IPS-18c (cell line): ENCODE data around the gene DNAJB6.
"Not testable (repeated sequence)": the region's sequence is repeated elsewhere in the genome, so short reads cannot be mapped to it uniquely, and the experiment has no call there.

Experiments
- H3K4me3 ChIP-seq: 2 replicates; pipeline ENCODE4 v1.7.0; 2013; ENCODE audit warnings: low read depth, mild to moderate bottlenecking, low read length, moderate library complexity; ENCODE audit not compliant: insufficient read depth
- H3K9me3 ChIP-seq: one replicate; pipeline ENCODE4 v1.6.1; 2013; ENCODE audit warnings: mild to moderate bottlenecking, low read length, moderate library complexity; ENCODE audit not compliant: control insufficient read depth, insufficient read depth

Gene DNAJB6

DNA sequence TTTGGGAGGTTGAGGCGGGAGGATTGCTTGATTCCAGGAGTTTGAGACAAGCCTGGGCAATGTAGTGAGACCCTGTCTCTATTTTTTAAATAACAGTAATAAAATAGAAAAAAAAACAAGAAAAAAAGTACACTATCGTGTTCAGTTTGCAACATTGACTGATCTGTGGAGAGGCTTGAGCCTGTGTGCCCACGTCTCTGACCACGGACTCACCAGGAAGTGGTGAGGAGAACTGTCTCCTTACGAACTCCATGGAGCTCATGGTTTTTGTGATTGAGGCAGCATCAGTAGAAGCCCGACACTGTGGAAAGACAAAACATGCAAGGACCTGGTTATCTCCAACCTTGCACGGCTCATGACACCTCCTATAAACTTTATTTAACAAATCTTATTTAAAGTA lies 23.9 kb upstream of the DNAJB6 start:
- Histone ChIP-seq H3K4me3 (no peak overlapping the region), H3K9me3 (peaks cover 2% of the 10 kb centered on the region)

GRCh38 chr7:157313645-157314044 lies 23.2 kb upstream of the DNAJB6 start:
- Histone ChIP-seq H3K9me3 (peaks cover 2% of the 10 kb centered on the region), H3K4me3 (no peak overlapping the region)

DNA sequence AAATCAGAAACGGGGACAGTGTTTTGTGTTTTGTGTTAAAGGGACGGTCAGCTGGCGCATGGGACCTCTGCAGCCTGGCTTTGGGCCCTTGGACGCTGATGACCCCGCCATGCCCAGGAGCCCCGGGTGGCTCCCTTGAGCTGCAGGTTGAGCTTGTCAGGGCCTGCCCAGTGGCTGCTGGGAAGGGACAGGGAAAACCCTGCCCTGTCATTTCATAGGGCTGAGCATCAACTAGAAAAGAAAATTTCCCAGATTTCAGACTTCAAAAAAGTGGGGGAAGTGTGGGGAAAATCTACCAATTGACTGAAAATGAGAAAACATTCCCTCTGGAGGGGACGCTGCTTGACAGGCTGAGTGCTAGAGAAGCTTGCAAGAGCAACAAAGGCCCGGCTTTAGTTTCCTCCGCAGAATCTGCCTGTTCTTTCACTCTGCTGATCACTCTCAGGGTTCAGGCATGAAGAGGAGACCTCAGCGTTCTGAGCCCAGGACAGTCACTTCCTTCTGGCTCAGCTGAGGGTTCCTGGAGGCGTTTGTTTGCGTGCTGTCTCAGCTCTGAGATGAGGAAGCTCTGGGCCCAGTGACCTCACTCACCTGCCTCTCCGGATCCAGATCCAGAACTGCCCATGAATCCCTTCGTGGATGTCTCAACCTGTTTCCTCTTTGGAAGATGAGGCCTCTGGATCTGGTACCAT lies 18.6 kb upstream of the DNAJB6 start:
- Histone ChIP-seq H3K4me3 (no peak overlapping the region), H3K9me3 (peaks cover 2% of the 10 kb centered on the region)

- Histone ChIP-seq H3K4me3 (no peak overlapping the region), H3K9me3 (no peaks in the 10 kb centered on the region)
Observed at GRCh38 chr7:157320608-157320980, 16.2 kb upstream of the DNAJB6 start.

DNA sequence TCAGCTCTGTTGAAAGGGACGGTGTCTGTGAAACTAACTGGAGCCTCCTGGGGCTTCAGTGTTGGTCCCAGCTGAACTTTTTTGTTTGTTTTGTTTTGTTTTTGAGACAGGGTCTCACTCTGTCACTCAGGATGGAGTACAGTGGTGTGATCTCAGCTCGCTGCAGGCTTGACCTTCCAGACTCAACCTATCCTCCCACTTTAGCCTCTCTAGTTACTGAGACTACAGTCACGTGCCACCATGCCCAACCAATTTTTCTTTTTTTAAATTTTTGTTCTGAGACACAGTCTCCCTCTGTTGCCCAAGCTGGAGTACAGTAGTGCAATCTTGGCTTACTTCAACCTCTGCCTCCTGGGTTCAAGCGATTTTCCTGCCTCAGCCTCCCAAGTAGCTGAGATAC lies 13.4 kb upstream of the DNAJB6 start:
- no peaks in the 10 kb centered on the region for H3K9me3 ChIP-seq
- no peak overlapping the region for H3K4me3 ChIP-seq

DNA sequence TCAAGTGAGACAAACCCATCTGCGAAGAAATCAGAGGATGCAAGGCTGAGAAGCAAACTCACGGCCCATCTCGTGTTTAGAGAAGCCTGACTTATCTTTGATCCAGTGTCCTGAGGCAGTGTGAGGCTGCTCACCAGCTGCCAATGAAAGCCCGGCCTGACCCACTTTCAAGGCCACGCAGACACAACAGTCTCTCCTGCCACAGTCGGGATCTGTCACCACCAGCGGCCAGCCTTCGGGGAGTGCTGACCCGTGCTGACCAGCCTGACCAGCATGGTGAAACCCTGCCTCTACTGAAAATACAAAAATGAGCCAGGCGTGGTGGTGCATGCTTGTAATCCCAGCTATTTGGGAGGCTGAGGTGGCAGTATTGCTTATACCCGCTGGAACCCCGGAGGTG lies 7.4 kb upstream of the DNAJB6 start:
- no peak overlapping the region for H3K4me3 ChIP-seq
- peaks cover 4% of the 10 kb centered on the region for H3K9me3 ChIP-seq

- not testable (repeated sequence) for H3K9me3 ChIP-seq, H3K4me3 ChIP-seq
Observed at GRCh38 chr7:157330567-157330966, 6.2 kb upstream of the DNAJB6 start.

- H3K9me3 ChIP-seq, H3K4me3 ChIP-seq: not testable (repeated sequence)
Observed at GRCh38 chr7:157331049-157331448, 5.8 kb upstream of the DNAJB6 start.

- Histone ChIP-seq H3K4me3 (no peak overlapping the region; the same call in 1 of the 2 replicates), H3K9me3 (peaks cover 4% of the 10 kb centered on the region)
Observed at GRCh38 chr7:157335236-157335635, 1.6 kb upstream of the DNAJB6 start.

DNA sequence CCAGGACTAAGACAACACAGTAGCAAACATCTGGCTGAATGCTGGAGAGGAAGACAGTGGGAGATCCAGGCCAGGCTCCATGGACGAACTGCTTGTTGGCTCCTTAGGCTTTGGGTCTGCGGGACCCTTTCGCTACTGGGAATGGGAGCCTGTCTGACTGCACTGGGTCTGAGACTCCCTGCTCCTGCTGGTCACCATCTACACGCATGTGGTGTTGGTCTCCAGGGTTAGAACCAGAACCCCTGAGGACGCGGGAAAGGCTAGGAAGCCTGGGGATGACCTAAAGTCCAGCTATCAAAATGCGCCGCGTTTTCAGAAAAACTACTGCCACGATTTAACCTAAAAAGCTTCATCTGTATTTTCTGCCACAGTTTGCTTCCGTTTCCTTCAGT lies 817 bp upstream of the DNAJB6 start:
- H3K4me3 ChIP-seq, result peak overlapping the region; percentile 74

DNA sequence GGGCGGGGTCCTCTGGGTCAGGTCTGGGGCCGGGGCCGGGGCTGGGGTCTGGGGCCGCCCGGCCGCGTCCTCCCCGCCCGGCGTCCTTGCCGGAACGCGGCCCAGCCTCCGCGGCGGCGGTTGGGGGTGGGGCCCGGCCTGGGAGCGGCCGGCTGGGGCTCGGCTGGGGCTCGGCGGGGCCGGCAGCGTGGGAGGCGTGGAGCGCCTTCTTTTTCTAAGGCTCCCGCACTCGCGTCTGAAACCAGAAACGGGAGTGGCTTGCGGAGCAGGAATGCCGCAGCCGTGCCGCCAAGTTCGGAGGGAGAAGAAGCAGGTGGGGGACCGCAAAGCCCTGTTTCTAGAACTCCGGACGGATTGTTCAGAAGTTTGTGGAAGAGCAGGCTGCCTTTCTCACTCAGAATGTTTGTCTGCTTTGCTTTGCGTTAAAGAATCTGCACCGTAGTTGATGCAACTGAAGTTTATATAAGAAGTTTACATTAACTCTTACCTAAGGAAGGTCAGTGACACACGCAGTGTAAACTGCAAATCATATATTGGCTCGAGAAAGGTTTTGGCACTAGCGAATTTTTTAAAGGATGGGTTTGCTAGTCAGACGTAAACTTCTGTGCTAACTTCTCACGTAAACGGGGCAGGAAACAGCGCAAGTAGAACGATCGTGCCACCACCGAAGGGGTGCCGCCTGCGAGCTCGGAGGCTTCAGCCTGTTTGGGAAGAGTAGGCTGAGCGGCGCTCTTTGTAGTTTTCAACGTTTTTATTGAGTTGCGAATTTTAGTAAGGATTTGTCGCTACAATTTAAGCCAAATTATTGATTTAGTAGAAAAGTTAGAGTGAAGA lies 729 bp downstream of the DNAJB6 start:
- H3K4me3 ChIP-seq, result peak overlapping the region; percentile 95
- H3K9me3 ChIP-seq, result peaks cover 4% of the 10 kb centered on the region

More for the DNA sequence above, 817 bp upstream of the DNAJB6 start:
- H3K9me3 ChIP-seq, result peaks cover 4% of the 10 kb centered on the region

DNA sequence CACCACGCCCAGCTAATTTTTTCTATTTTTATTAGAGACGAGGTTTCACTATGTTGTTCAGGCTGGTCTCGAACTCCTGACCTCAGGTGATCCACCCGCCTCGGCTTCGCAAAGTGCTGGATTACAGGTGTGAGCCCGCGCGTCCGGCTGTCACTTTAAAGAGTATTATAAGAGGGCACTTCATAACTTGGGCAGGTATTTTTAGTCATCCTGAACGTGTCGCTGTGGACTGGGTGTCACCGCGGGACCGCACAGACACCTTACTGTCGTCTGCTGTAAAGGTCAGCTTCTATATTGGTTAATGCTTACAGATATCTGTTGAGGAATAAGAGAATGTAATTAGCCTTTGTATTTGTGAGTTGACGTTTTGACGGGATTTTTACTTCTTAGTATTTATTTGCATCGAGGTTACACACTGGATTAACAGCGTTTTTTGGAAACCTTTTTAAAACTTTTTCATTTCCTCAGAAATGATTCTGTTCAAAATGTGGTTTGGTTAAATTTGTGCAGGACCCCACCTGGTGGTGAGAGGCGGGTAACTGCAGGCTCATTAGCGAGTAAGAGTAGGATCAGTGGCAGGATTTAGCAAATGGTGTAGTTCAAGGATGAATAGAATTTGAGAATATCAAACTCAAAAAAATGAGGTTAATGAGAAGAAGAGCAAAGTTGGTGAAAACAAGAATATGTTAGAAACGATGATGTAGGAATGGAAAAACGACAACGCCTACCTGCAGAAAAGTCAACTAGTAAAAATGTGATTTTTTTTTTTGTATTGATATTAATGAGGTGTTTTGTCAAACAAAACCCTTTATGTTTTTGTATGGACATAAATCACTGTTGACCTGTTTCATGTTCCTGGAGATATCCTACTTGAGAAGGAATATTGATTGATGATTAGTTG lies 3.2 kb downstream of the DNAJB6 start:
- H3K9me3 ChIP-seq, result no peaks in the 10 kb centered on the region
- H3K4me3 ChIP-seq, result no peak overlapping the region; the same call in 1 of the 2 replicates

DNA sequence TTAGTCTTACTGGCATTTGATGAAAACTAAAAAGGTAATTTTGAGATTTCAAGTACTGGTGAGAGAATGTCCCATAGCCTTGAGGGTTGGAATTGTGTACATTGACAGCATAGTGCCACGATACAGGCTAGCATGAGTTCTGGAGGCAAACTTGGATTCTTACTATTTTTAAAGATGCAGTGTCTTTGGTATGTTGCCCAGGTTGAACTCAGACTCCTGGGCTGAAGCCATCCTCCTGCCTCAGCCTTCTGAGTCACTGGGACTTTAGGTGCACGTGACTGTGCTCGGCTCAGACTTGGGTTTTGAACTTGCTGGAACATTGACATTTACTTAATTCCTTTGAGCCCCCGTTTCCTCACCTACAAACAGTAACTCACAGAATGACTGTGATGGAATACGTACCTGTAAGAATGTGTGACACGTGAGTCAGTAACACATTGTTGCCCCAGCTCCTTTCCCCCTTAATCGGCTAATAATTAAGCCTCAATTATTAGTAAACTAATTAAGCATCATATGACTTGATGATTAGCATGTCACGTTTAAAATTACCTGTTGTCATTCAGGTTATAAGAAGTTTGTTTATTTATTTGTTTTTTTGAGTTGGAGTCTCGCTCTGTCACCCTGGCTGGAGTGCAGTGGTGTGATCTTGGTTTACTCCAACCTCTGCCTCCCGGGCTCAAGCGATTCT lies 10.6 kb downstream of the DNAJB6 start:
- Histone ChIP-seq H3K9me3 (no peaks in the 10 kb centered on the region), H3K4me3 (no peak overlapping the region)

- H3K9me3 ChIP-seq, result no peaks in the 10 kb centered on the region
- H3K4me3 ChIP-seq, result no peak overlapping the region
Observed at GRCh38 chr7:157348548-157348947, 11.7 kb downstream of the DNAJB6 start.

DNA sequence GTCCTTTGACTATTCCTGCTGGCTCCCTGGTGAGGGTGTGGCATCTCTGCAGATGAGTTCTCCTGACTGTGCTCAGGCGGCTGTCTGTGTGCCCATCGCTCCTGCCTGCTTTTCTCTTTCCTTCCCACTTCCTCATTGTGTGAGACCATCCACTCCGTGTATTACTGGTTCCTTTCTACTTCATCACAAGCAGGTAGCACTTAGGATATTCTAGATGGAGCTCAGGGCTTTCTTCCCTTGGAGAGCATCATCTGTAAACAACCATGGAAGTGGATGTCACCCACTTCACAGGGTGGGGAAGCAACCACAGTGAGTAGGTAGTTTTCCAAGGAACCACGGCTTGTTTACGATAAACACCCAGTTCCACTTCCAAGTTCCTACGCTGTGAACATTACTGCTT lies 15.7 kb downstream of the DNAJB6 start:
- H3K9me3 ChIP-seq, result no peaks in the 10 kb centered on the region
- H3K4me3 ChIP-seq, result no peak overlapping the region

DNA sequence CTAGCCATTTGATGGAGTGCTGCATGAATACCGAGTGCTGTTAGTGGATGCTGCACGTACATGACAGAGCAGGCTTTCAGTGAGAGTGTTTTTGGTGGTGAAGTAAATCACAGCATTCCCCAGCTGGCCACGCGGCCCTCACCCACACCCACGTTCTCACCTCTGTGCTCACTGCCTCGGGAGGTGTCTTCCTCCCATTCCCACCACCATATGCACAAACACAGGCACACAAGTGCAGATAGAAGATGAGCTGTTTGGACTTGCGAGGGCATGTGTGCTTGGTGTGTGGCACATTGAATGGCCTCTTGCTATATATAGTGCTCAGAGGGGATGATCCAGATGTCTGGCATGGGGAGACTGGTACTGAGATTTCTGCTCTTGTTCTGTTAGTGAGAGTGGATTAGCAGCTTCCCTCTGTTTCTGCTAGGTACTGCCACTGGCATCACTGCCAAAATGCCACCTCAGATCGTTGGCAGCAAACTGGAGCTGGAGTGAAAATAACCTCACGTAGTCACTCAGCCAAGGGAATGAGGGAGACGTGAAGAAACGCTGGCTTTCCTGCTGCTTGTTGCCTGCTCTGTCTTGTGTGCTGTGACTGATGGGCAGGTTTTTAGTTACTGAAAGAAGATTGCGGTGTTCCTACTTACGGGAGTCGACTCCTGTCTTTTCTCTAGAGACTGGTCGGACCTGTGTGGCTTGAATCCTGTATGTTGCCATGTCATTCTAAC lies 19.1 kb downstream of the DNAJB6 start:
- Histone ChIP-seq H3K4me3 (no peak overlapping the region), H3K9me3 (peaks cover 4% of the 10 kb centered on the region)
